Pancreas (tissue), 10 donors: Measurements from ENCODE around the gene SERINC5. TPM values are rescaled to one million over a fixed set of nuclear protein-coding genes. Genes with fewer than 3 reads are reported as not detected.
"Not testable (repeated sequence)": the region's sequence is repeated elsewhere in the genome, so short reads cannot be mapped to it uniquely, and the experiment has no call there.

Source experiments
- ATAC-seq, 4 donors: fragments of 200-7000 bp; cut with Tn5 transposase; one replicate each; pipeline versions ENCODE4 v1.8.0 to v1.9.1; 2020; ENCODE audit warnings: mild to moderate bottlenecking in 4 of 4, moderate library complexity in 4 of 4
- DNase-seq, 6 donors: peaks; one replicate each; pipeline ENCODE4 v3.0.0-alpha.2; 2020
- FAIRE-seq: peaks from 2 replicates; lab custom pipeline; 2012; peaks lifted over from hg19 to GRCh38; lab: Jason Lieb, UNC
- H3K27ac ChIP-seq, 4 donors: fragments of 200-600 bp; sonication (generic); 1 replicate in 3 of 4; 2 replicates in 1 of 4; pipeline versions ENCODE4 v1.5.0 to v1.8.0; 2020
- H3K27me3 ChIP-seq, 4 donors: fragments of 200-600 bp; one replicate each; pipeline ENCODE4 v1.8.0; 2021
- H3K36me3 ChIP-seq, 3 donors: fragments of 200-600 bp; sonication (generic) in 1 of 3; one replicate each; pipeline versions ENCODE4 v1.5.0 to v1.8.0; 2020 to 2021
- H3K4me1 ChIP-seq, 3 donors: fragments of 200-600 bp; one replicate each; pipeline ENCODE4 v1.8.0; 2021
- H3K4me3 ChIP-seq, 4 donors: fragments of 200-600 bp; sonication (generic) in 2 of 4; one replicate each; pipeline versions ENCODE4 v1.5.0 to v1.8.0; 2020 to 2021
- H3K9me3 ChIP-seq, 4 donors: fragments of 200-600 bp; one replicate each; pipeline ENCODE4 v1.8.0; 2021
- CTCF ChIP-seq, 4 donors: fragments of 200-600 bp; sonication (generic) in 3 of 4; IDR thresholded peaks; one replicate each; pipeline versions ENCODE4 v1.5.0 to v1.8.0; 2021; ENCODE audit warnings: antibody characterized with exemption in 4 of 4
- WGBS, 2 donors: extraction: QIAGEN DNeasy Blood & Tissue Kit; methylation state at CpG; one replicate each; pipeline ENCODE4 v1.1.7; 2013; 5-methylcytosine and 5-hydroxymethylcytosine counted together
- intact Hi-C, 3 donors: fragments of 100-400 bp; cut with DNase I; formaldehyde crosslinking; loops; one replicate each; pipeline versions ENCODE4 v1.11.1 to v1.14.2; 2022
- polyA plus RNA-seq, 2 donors: library from polyadenylated mRNA; stranded (reverse); fragments of 200-250 nt; gene quantifications; one replicate each; pipeline ENCODE4 v1.2.3, GENCODE V29; 2013
- total RNA-seq, 6 donors: library from RNA; stranded (reverse); fragmentation: NEBNext Ultra II Directional in 4 of 6; extraction: Animal tissue kit (Norgen Biotek cat#: 25700) in 4 of 6; gene quantifications; one replicate each; pipeline versions ENCODE4 v1.2.1 to v1.2.4, GENCODE V29; 2021 to 2023
- donor health status: healthy with polysubstance abuse.
- donor health status: DM: no; HTN: no; CAD: no; lungs with moderate emphysema.
- donor health status: DM: no; HTN: no; CAD: no.
- donor health status: control.
- donor health status: control.
- donor health status: Bipolar disorder and iron deficiency.
- donor health status: DM: yes; HTN: yes; CAD: no.
- donor health status: DM: no; HTN: no; CAD: no.
- donor health status: DM: no; HTN: no; CAD: no.
- donor health status: DM: yes; HTN: yes; CAD: no.

Gene SERINC5
- total and polyA plus RNA-seq, 8 donors: 3.7 to 43.2 (median 14.8) TPM

GRCh38 chr5:80141147-80141671 is 114.6 kb downstream of the SERINC5 start:
- no peak for TF ChIP-seq CTCF (IDR thresholded peaks at IDR 0.05)
- 30 to 39% methylated on average over 13 of the region's 13 CpGs for WGBS, 2 donors
- DNase-seq (peak in 5 of 6 donors; percentile 37 to 74 (median 51)), FAIRE-seq (no peak), ATAC-seq (peak; percentile 67 to 92 (median 88))
- Histone ChIP-seq H3K4me3 (no peak overlapping the region), H3K4me1 (no peaks in the 10 kb centered on the region), H3K9me3 (no peaks in the 10 kb centered on the region), H3K27me3 (no peaks in the 10 kb centered on the region), H3K36me3 (no peaks in the 10 kb centered on the region), H3K27ac (peak overlapping the region in 3 of 4 donors; percentile 34 to 79 (median 66))
- intact Hi-C loops: no loop called here

DNA sequence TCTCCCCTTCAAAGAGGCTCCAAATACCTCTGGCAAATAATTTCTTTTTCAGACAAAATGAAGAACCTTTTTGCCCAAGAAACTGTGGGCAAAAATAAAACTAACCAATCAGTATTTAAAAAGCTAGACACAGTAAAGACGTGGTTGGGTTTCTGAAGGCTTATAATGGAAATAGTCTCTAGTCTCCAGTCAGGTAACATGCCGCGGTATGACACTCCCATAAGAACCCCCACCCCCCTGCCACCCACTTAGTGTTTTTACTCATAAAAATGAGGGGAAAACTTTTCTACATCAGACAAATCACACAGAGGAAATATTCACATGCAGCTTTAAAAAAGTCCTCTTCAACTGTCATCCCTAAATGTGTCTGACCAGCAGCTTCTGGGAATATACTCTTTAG is 115.4 kb downstream of the SERINC5 start:
- no peaks in the 10 kb centered on the region for H3K4me1 ChIP-seq
- WGBS, 2 donors: 91 to 98% methylated on average over 3 of the region's 3 CpGs
- H3K27me3 ChIP-seq: no peaks in the 10 kb centered on the region
- ATAC-seq (no peak), DNase-seq (no peak), FAIRE-seq (no peak)
- H3K4me3 ChIP-seq: no peak overlapping the region
- peak overlapping the region in 1 of 4 donors; percentile 79 for H3K27ac ChIP-seq
- no peaks in the 10 kb centered on the region for H3K36me3 ChIP-seq
- TF ChIP-seq CTCF (IDR thresholded peaks at IDR 0.05): no peak
- intact Hi-C loops: no loop called here
- H3K9me3 ChIP-seq: no peaks in the 10 kb centered on the region

- DNase-seq (no peak), FAIRE-seq (no peak), ATAC-seq (peak in 2 of 4 donors; percentile 11 to 36)
- intact Hi-C loops: no loop called here
- Histone ChIP-seq H3K27me3 (no peaks in the 10 kb centered on the region), H3K27ac (peak overlapping the region in 2 of 4 donors; percentile 13 to 24), H3K4me1 (no peaks in the 10 kb centered on the region), H3K9me3 (no peaks in the 10 kb centered on the region), H3K36me3 (no peaks in the 10 kb centered on the region), H3K4me3 (no peak overlapping the region)
- WGBS, 2 donors: 84 to 86% methylated on average over 2 of the region's 2 CpGs
- TF ChIP-seq CTCF (IDR thresholded peaks at IDR 0.05): no peak
Measured at GRCh38 chr5:80139466-80139972, 116.3 kb downstream of the SERINC5 start.

DNA sequence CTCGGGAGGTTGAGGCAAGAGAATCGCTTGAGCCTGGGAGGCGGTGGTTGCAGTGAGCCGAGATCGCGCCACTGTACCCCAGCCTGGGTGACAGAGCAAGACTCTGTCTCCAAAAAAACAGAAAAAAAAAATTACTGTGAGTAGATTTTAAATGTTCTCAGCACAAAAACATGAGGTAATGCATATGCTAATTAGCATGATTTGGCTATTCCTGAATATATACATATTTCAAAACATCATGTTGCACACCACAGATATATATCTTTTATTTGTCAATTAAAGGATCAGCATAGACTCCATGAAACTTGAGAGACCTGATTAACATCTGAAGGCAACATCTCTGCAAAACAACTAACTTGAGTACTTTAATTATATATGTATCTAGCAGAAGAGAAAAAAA is 117.4 kb downstream of the SERINC5 start:
- FAIRE-seq (no peak), ATAC-seq (no peak), DNase-seq (no peak)
- no peaks in the 10 kb centered on the region for H3K9me3 ChIP-seq
- no peak overlapping the region for H3K27ac ChIP-seq
- H3K4me1 ChIP-seq: no peaks in the 10 kb centered on the region
- no peaks in the 10 kb centered on the region for H3K36me3 ChIP-seq
- intact Hi-C loops: no loop called here
- WGBS, 2 donors: 97 to 98% methylated on average over 6 of the region's 6 CpGs
- no peak for TF ChIP-seq CTCF (IDR thresholded peaks at IDR 0.05)
- H3K4me3 ChIP-seq: no peak overlapping the region
- no peaks in the 10 kb centered on the region for H3K27me3 ChIP-seq

DNA sequence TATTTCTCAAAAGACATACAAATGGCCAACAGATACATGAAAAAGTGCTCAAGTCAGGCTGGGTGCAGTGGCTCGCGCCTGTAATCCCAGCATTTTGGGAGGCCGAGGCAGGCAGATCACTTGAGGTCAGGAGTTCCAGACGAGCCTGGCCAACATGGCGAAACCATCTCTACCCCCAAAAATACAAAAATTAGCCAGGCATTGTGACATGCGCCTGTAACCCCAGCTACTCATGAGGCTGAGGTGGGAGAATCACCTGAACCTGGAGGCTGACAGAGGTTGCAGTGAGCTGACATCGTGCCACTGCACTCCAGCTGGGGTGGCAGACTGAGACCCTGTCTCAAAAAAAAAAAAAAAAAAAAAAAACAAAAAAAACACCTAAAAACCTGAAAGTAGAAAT is 119.0 kb downstream of the SERINC5 start:
- DNase-seq, ATAC-seq, H3K4me3 ChIP-seq, H3K9me3 ChIP-seq, H3K4me1 ChIP-seq, H3K27me3 ChIP-seq, FAIRE-seq, H3K36me3 ChIP-seq, H3K27ac ChIP-seq, intact Hi-C loops: not testable (repeated sequence)
- 94 to 99% methylated on average over 7 of the region's 7 CpGs for WGBS, 2 donors
